Neuronal stem cell (in vitro differentiated cells): ENCODE data around the gene TFB1M.

ENCODE experiments used
- DNase-seq: peaks from one replicate; pipeline ENCODE4 v3.0.0-alpha.2; 2013; ENCODE audit warnings: low spot score
- H2AFZ ChIP-seq: one replicate; pipeline ENCODE4 v1.6.1; 2013; ENCODE audit warnings: mild to moderate bottlenecking, low read length, inconsistent platforms
- H2AK5ac ChIP-seq: 2 replicates; pipeline ENCODE4 v1.6.1; 2013; ENCODE audit warnings: low read depth, mild to moderate bottlenecking, inconsistent platforms, low read length, moderate library complexity, mixed read lengths
- H2BK120ac ChIP-seq: 2 replicates; pipeline ENCODE4 v1.6.1; 2013; ENCODE audit warnings: low read depth, mild to moderate bottlenecking, inconsistent platforms, low read length, moderate library complexity, mixed read lengths
- H2BK12ac ChIP-seq: one replicate; pipeline ENCODE4 v1.6.1; 2013; ENCODE audit warnings: low read length, inconsistent platforms
- H2BK15ac ChIP-seq: 2 replicates; pipeline ENCODE4 v1.6.1; 2013; ENCODE audit warnings: mild to moderate bottlenecking, low read length, inconsistent platforms, mixed read lengths
- H2BK5ac ChIP-seq: one replicate; pipeline ENCODE4 v1.6.1; 2013; ENCODE audit warnings: inconsistent platforms, mild to moderate bottlenecking, low read length, moderate library complexity
- H3K14ac ChIP-seq: one replicate; pipeline ENCODE4 v1.6.1; 2013; ENCODE audit warnings: low read length, inconsistent platforms
- H3K18ac ChIP-seq: 2 replicates; pipeline ENCODE4 v1.6.1; 2013; ENCODE audit warnings: low read length, inconsistent platforms
- H3K23ac ChIP-seq: 2 replicates; pipeline ENCODE4 v1.6.1; 2013; ENCODE audit warnings: low read depth, mild to moderate bottlenecking, mixed read lengths, low read length, inconsistent platforms; ENCODE audit not compliant: poor library complexity
- H3K27ac ChIP-seq: replicated peaks from 3 replicates; pipeline ENCODE4 v1.5.1; 2013; ENCODE audit warnings: low read length, inconsistent platforms
- H3K27me3 ChIP-seq, 3 experiments: 2 replicates each; pipeline ENCODE4 v1.6.1; 2013; ENCODE audit warnings: low read length in 3 of 3, mild to moderate bottlenecking in 2 of 3, inconsistent platforms in 1 of 3, low read depth in 1 of 3, mixed read lengths in 1 of 3, moderate library complexity in 1 of 3; ENCODE audit not compliant: control insufficient read depth in 3 of 3, insufficient read depth in 3 of 3
- H3K36me3 ChIP-seq, 2 donors: replicated peaks in 1 of 2; 2 replicates each; pipeline ENCODE4 v1.6.1; 2013; ENCODE audit warnings: low read length in 2 of 2; ENCODE audit not compliant: control insufficient read depth in 2 of 2, insufficient read depth in 2 of 2
- H3K4ac ChIP-seq: 2 replicates; pipeline ENCODE4 v1.6.1; 2013; ENCODE audit warnings: inconsistent platforms, mild to moderate bottlenecking, low read length, moderate library complexity
- H3K4me1 ChIP-seq, 2 donors: 1 replicate in 1 of 2; 2 replicates in 1 of 2; pipeline ENCODE4 v1.6.1; 2013; ENCODE audit warnings: low read length in 2 of 2, low read depth in 1 of 2; ENCODE audit not compliant: control insufficient read depth in 2 of 2, insufficient read depth in 1 of 2
- H3K4me2 ChIP-seq: one replicate; pipeline ENCODE4 v1.6.1; 2013; ENCODE audit warnings: mild to moderate bottlenecking, low read length, inconsistent platforms; ENCODE audit not compliant: insufficient read depth, poor library complexity, severe bottlenecking
- H3K4me3 ChIP-seq, 2 donors: 2 replicates each; pipeline ENCODE4 v1.5.1; 2013; ENCODE audit warnings: low read length in 2 of 2, mild to moderate bottlenecking in 2 of 2, inconsistent platforms in 1 of 2, moderate library complexity in 1 of 2
- H3K79me1 ChIP-seq: one replicate; pipeline ENCODE4 v1.6.1; 2013; ENCODE audit warnings: low read depth, mild to moderate bottlenecking, inconsistent platforms, low read length, moderate library complexity
- H3K9ac ChIP-seq: one replicate; pipeline ENCODE4 v1.6.1; 2013; ENCODE audit warnings: mild to moderate bottlenecking, low read depth, low read length, inconsistent platforms; ENCODE audit not compliant: poor library complexity
- H3K9me3 ChIP-seq, 2 donors: replicated peaks in 1 of 2; 2 replicates each; pipeline versions ENCODE3 to v1.6.1; 2013; ENCODE audit warnings: low read length in 2 of 2, mild to moderate bottlenecking in 2 of 2, inconsistent platforms in 1 of 2, low read depth in 1 of 2, mixed read lengths in 1 of 2, moderate library complexity in 1 of 2; ENCODE audit not compliant: control insufficient read depth in 2 of 2, insufficient read depth in 1 of 2
- H4K8ac ChIP-seq: one replicate; pipeline ENCODE4 v1.6.1; 2013; ENCODE audit warnings: low read depth, mild to moderate bottlenecking, inconsistent platforms, low read length, moderate library complexity
- H4K91ac ChIP-seq: one replicate; pipeline ENCODE4 v1.6.1; 2013; ENCODE audit warnings: low read length, low read depth, mild to moderate bottlenecking, inconsistent platforms; ENCODE audit not compliant: poor library complexity
- WGBS, 2 donors: extraction: QIAGEN DNeasy Blood & Tissue Kit; methylation state at CpG; one replicate each; pipeline ENCODE4 v1.1.7; 2013; ENCODE audit warnings: missing lambda C conversion rate in 2 of 2, mixed read lengths in 1 of 2; ENCODE audit not compliant: insufficient read length in 2 of 2, insufficient replicate concordance in 1 of 2; ENCODE audit errors: extremely low coverage in 2 of 2; 5-methylcytosine and 5-hydroxymethylcytosine counted together

Gene TFB1M

DNA sequence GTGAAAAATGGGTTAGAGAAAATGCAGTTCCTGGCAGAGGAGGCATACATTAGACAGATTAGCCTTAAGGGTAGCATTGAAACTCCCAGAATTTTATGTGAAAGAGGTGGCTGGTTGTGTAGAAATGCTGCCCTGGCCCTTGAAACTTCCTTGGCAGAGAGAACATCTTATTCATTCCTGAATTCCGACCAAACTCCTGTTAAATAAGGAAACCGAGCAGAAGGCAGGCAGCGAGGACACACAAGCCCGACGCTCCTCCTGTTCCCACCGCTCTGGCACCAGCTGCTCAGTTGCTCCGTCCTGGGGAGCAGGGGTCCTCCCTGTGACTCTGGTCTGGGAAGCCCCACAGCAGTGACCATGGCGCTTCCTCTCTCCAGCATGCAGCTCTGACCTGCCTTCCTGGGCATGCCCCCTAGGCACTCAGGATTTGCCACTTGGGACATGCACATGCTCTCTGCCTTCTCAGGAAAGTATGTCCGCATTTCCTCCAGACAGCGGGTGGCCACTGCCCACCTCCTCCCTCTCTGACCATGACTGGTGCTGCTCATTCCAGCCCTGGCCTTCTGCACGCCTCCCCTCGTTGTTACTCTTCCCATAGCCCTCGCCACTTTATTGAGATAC lies 85.6 kb downstream of the TFB1M start:
- no peak overlapping the region for H3K4ac ChIP-seq
- no peak overlapping the region for H2BK12ac ChIP-seq
- peaks cover 7 to 8% of the 10 kb centered on the region in 2 donors for H3K9me3 ChIP-seq
- H3K79me1 ChIP-seq: no peaks in the 10 kb centered on the region
- H3K14ac ChIP-seq: no peak overlapping the region
- no peak overlapping the region for H3K4me3 ChIP-seq
- no peak overlapping the region for H3K4me2 ChIP-seq
- no CpG with 5 or more reads among the region's 13 CpGs for WGBS, 2 donors
- H3K4me1 ChIP-seq: peaks cover 0 to 2% of the 10 kb centered on the region in 2 donors
- H3K18ac ChIP-seq: peak overlapping the region; percentile 76
- no peak overlapping the region for H2BK5ac ChIP-seq
- H4K8ac ChIP-seq: no peak overlapping the region
- H3K27ac ChIP-seq: no peak overlapping the region
- H4K91ac ChIP-seq: peak overlapping the region; percentile 11
- no peak overlapping the region for H2BK120ac ChIP-seq
- no peak overlapping the region for H2AK5ac ChIP-seq
- H2AFZ ChIP-seq: no peak overlapping the region
- no peak overlapping the region for H3K23ac ChIP-seq
- H3K9ac ChIP-seq: no peak overlapping the region
- no peak overlapping the region for H2BK15ac ChIP-seq
- no peak for DNase-seq
- H3K27me3 ChIP-seq: no peaks in the 10 kb centered on the region
- peaks cover 0 to 79% of the 10 kb centered on the region in 2 donors for H3K36me3 ChIP-seq

GRCh38 chr6:155227046-155227445 lies 87.2 kb downstream of the TFB1M start:
- peak overlapping the region; percentile 64 for H3K27ac ChIP-seq
- H3K4me2 ChIP-seq: no peak overlapping the region
- no CpG with 5 or more reads among the region's 4 CpGs for WGBS, 2 donors
- H3K27me3 ChIP-seq: no peaks in the 10 kb centered on the region
- H2BK15ac ChIP-seq: no peak overlapping the region
- peaks cover 0 to 2% of the 10 kb centered on the region in 2 donors for H3K4me1 ChIP-seq
- no peak overlapping the region for H2BK120ac ChIP-seq
- H4K91ac ChIP-seq: no peak overlapping the region
- peaks cover 0 to 71% of the 10 kb centered on the region in 2 donors for H3K36me3 ChIP-seq
- H3K9me3 ChIP-seq: peaks cover 7 to 8% of the 10 kb centered on the region in 2 donors
- H3K79me1 ChIP-seq: no peaks in the 10 kb centered on the region
- H3K14ac ChIP-seq: no peak overlapping the region
- H3K4ac ChIP-seq: no peak overlapping the region
- H3K23ac ChIP-seq: no peak overlapping the region
- H3K18ac ChIP-seq: no peak overlapping the region
- no peak overlapping the region for H2BK12ac ChIP-seq
- no peak overlapping the region for H3K4me3 ChIP-seq
- H3K9ac ChIP-seq: no peak overlapping the region
- H2AFZ ChIP-seq: no peak overlapping the region
- H4K8ac ChIP-seq: no peak overlapping the region
- no peak for DNase-seq
- no peak overlapping the region for H2AK5ac ChIP-seq
- no peak overlapping the region for H2BK5ac ChIP-seq

DNA sequence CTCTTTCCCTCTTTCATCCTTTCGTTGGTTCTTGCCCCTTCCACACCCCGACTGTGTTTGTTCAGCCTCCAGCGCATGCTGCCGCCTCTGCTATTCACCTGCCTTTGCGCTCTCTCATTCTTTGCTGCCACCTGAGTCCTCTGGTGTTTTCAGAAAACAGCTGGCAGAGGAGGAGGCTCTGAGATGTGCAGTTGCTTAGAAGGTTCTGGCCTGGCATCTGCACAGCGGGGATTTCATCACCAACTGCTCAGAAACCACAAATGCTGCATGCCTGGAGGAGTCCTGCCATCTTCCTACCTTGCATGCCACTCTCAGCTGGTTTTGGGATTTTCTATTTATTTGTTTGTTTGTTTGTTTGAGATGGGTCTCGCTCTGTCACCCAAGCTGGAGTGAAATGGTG lies 89.7 kb downstream of the TFB1M start:
- WGBS, 2 donors: no CpG with 5 or more reads among the region's 7 CpGs
- no peaks in the 10 kb centered on the region for H3K79me1 ChIP-seq
- H3K4me1 ChIP-seq: peaks cover 0 to 6% of the 10 kb centered on the region in 2 donors
- no peak for DNase-seq
- H2BK120ac ChIP-seq: no peak overlapping the region
- no peak overlapping the region for H2BK15ac ChIP-seq
- peak overlapping the region; percentile 25 for H3K18ac ChIP-seq
- H3K36me3 ChIP-seq: peaks cover 0 to 69% of the 10 kb centered on the region in 2 donors
- no peak overlapping the region for H3K4me3 ChIP-seq
- H3K27me3 ChIP-seq: no peaks in the 10 kb centered on the region
- no peak overlapping the region for H2AK5ac ChIP-seq
- H3K23ac ChIP-seq: no peak overlapping the region
- no peak overlapping the region for H3K27ac ChIP-seq
- H4K8ac ChIP-seq: no peak overlapping the region
- H4K91ac ChIP-seq: no peak overlapping the region
- no peak overlapping the region for H3K9ac ChIP-seq
- H3K9me3 ChIP-seq: peaks cover 5 to 7% of the 10 kb centered on the region in 2 donors
- no peak overlapping the region for H2AFZ ChIP-seq
- H3K14ac ChIP-seq: no peak overlapping the region
- H2BK5ac ChIP-seq: no peak overlapping the region
- no peak overlapping the region for H2BK12ac ChIP-seq
- no peak overlapping the region for H3K4ac ChIP-seq
- no peak overlapping the region for H3K4me2 ChIP-seq

DNA sequence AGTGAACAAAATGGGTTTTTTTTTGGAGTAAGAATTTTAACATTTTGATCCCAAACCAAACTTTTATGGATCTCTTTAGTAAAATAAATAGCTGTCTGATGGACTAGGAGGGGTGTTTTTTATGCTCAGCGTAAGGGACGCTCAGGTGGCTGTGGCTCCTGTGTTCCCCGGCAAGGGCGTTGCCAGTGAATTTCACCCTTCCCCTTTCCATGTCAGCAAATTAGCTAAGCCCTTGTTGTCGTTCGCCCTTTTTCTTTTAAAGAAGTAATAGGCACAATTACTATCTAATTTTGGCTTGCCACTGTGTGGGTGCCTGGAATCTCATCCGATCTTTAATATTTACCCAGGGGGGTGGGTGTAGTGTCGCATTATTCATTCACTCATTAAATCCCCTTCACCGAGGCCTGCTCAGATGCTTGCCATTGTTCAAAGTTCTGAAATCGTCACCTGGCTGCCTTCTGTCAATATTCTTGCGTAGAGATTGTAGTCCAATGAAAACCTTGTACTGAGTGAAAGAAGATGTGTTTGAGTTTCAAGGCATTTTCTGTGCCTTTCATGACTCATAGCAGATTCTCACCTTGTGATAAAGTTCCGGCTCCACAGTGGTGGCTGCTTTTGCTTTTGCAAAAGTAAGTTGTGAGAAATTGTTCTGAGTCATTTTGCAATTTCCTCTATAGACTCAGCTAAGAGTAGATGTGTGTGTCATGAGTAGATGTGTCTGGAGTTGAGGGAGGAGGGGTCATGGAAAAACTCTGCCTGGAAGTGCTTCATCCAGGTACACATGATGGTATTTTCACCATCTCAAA lies 90.4 kb downstream of the TFB1M start:
- Histone ChIP-seq H3K18ac (no peak overlapping the region), H2BK15ac (no peak overlapping the region), H2BK120ac (no peak overlapping the region), H3K27me3 (no peaks in the 10 kb centered on the region), H3K36me3 (peaks cover 0 to 69% of the 10 kb centered on the region in 2 donors), H3K23ac (no peak overlapping the region), H3K4me2 (no peak overlapping the region), H3K14ac (no peak overlapping the region), H2AK5ac (no peak overlapping the region), H2BK5ac (no peak overlapping the region), H3K9ac (no peak overlapping the region), H3K4ac (no peak overlapping the region), H3K9me3 (peaks cover 3 to 5% of the 10 kb centered on the region in 2 donors), H2AFZ (no peak overlapping the region), H3K79me1 (no peaks in the 10 kb centered on the region), H3K4me3 (no peak overlapping the region), H2BK12ac (no peak overlapping the region), H3K27ac (no peak overlapping the region), H4K91ac (no peak overlapping the region), H4K8ac (no peak overlapping the region), H3K4me1 (peaks cover 0 to 6% of the 10 kb centered on the region in 2 donors)
- DNase-seq: no peak
- no CpG with 5 or more reads among the region's 12 CpGs for WGBS, 2 donors
